GM23338 (cell line): ENCODE measurements around the gene TSPAN5. TPM values are rescaled to one million over a fixed set of nuclear protein-coding genes. Genes with fewer than 3 reads are reported as not detected.

Experiments
- ATAC-seq: fragments of 200-7000 bp; cut with Tn5 transposase; 3 replicates; pipeline ENCODE4 v1.9.1; 2020
- DNase-seq: peaks from one replicate; pipeline ENCODE4 v3.0.0-alpha.2; 2015; ENCODE audit warnings: low spot score
- H2AFZ ChIP-seq: fragments of 200-600 bp; sonication (generic); 2 replicates; pipeline ENCODE4 v1.8.0; 2016; ENCODE audit warnings: antibody characterized with exemption, mild to moderate bottlenecking, moderate library complexity
- H3F3A ChIP-seq: fragments of 200-600 bp; sonication (generic); replicated peaks from 2 replicates; pipeline ENCODE4 v1.8.0; 2017; ENCODE audit warnings: antibody characterized with exemption, mixed run types, low read depth
- H3K27ac ChIP-seq: fragments of 200-600 bp; sonication (generic); 2 replicates; pipeline ENCODE4 v1.6.1; 2016; ENCODE audit warnings: low read depth
- H3K27me3 ChIP-seq: fragments of 200-600 bp; sonication (generic); 2 replicates; pipeline ENCODE4 v1.8.0; 2016; ENCODE audit warnings: mild to moderate bottlenecking, mixed run types, moderate library complexity; ENCODE audit not compliant: insufficient read depth
- H3K36me3 ChIP-seq: fragments of 200-600 bp; sonication (generic); 2 replicates; pipeline ENCODE4 v1.8.0; 2016; ENCODE audit warnings: mild to moderate bottlenecking; ENCODE audit not compliant: insufficient read depth
- H3K4me1 ChIP-seq: fragments of 200-600 bp; sonication (generic); 2 replicates; pipeline ENCODE4 v1.8.0; 2016; ENCODE audit warnings: mild to moderate bottlenecking, moderate library complexity; ENCODE audit not compliant: insufficient read depth
- H3K4me2 ChIP-seq: fragments of 200-600 bp; sonication (generic); 2 replicates; pipeline ENCODE4 v1.7.1; 2017; ENCODE audit warnings: mixed run types
- H3K4me3 ChIP-seq: fragments of 200-600 bp; sonication (generic); 2 replicates; pipeline ENCODE4 v1.6.1; 2016; ENCODE audit warnings: mixed run types
- H3K79me2 ChIP-seq: fragments of 200-600 bp; sonication (generic); replicated peaks from 2 replicates; pipeline ENCODE4 v1.8.0; 2017; ENCODE audit warnings: mild to moderate bottlenecking; ENCODE audit not compliant: insufficient read depth
- H3K9me2 ChIP-seq: fragments of 200-600 bp; sonication (generic); 2 replicates; pipeline ENCODE4 v1.8.0; 2017; ENCODE audit not compliant: insufficient read depth
- H4K20me1 ChIP-seq: fragments of 200-600 bp; sonication (generic); replicated peaks from 2 replicates; pipeline ENCODE4 v1.8.0; 2017; ENCODE audit warnings: mild to moderate bottlenecking; ENCODE audit not compliant: insufficient read depth
- H3K27ac Mint-ChIP-seq: 2 replicates; pipeline ENCODE4 v1.8.0; 2020; ENCODE audit warnings: inconsistent platforms, mild to moderate bottlenecking, moderate library complexity, mixed read lengths
- H3K27me3 Mint-ChIP-seq: 3 replicates; pipeline ENCODE4 v1.8.0; 2022; ENCODE audit warnings: low read depth, mild to moderate bottlenecking, moderate library complexity, mixed read lengths, inconsistent platforms; ENCODE audit not compliant: insufficient read depth, poor library complexity
- H3K36me3 Mint-ChIP-seq: 3 replicates; pipeline ENCODE4 v1.8.0; 2021; ENCODE audit warnings: low read depth, mild to moderate bottlenecking, inconsistent platforms, moderate library complexity, mixed read lengths
- H3K4me1 Mint-ChIP-seq: 3 replicates; pipeline ENCODE4 v1.8.0; 2020; ENCODE audit warnings: mild to moderate bottlenecking, inconsistent platforms, mixed read lengths
- H3K4me3 Mint-ChIP-seq: 3 replicates; pipeline ENCODE4 v1.8.0; 2021; ENCODE audit warnings: moderate library complexity, mild to moderate bottlenecking, inconsistent platforms, mixed read lengths
- H3K9me3 Mint-ChIP-seq: 3 replicates; pipeline ENCODE4 v1.8.0; 2020; ENCODE audit warnings: moderate library complexity, mild to moderate bottlenecking, inconsistent platforms, mixed read lengths
- CREB1 ChIP-seq: fragments of 250-450 bp; sonication (Bioruptor Pico); IDR thresholded peaks from 2 replicates; pipeline ENCODE4 v1.5.0; 2020; ENCODE audit warnings: low read depth, mild to moderate bottlenecking, moderate library complexity
- EZH2 ChIP-seq: fragments of 200-600 bp; sonication (generic); IDR thresholded peaks from one replicate; pipeline ENCODE4 v1.8.0; 2017; ENCODE audit warnings: antibody characterized with exemption, mild to moderate bottlenecking, low read depth; ENCODE audit not compliant: unreplicated experiment
- EZH2phosphoT487 ChIP-seq: fragments of 200-600 bp; sonication (generic); IDR thresholded peaks from one replicate; pipeline ENCODE4 v1.8.1; 2018; ENCODE audit warnings: antibody characterized with exemption; ENCODE audit not compliant: unreplicated experiment
- JUNB ChIP-seq: IDR thresholded peaks from one replicate; pipeline ENCODE4 v1.6.1; 2016; ENCODE audit warnings: antibody characterized with exemption; ENCODE audit not compliant: unreplicated experiment
- NANOG ChIP-seq: IDR thresholded peaks from 2 replicates; pipeline ENCODE4 v1.6.1; 2016; ENCODE audit warnings: antibody characterized with exemption, borderline replicate concordance
- POLR2AphosphoS5 ChIP-seq: IDR thresholded peaks from 2 replicates; pipeline ENCODE4 v1.6.1; 2016; ENCODE audit warnings: antibody characterized with exemption, low read depth
- STAT1 ChIP-seq: IDR thresholded peaks from one replicate; pipeline ENCODE4 v1.6.1; 2016; ENCODE audit warnings: antibody characterized with exemption; ENCODE audit not compliant: unreplicated experiment
- ZNF114 ChIP-seq: fragments of 250-450 bp; sonication (Bioruptor Pico); IDR thresholded peaks from 2 replicates; pipeline ENCODE4 v1.5.0; 2020; ENCODE audit warnings: mild to moderate bottlenecking, moderate library complexity
- ZNF331 ChIP-seq: fragments of 250-450 bp; sonication (Bioruptor Pico); IDR thresholded peaks from 2 replicates; pipeline ENCODE4 v1.5.0; 2020; ENCODE audit warnings: low read depth, mild to moderate bottlenecking, moderate library complexity
- polyA plus RNA-seq: library from polyadenylated mRNA; unstranded; fragments of >200 nt; fragmentation: Nextera tagmentation; extraction: Ambion mirVana; gene quantifications from 2 replicates; pipeline ENCODE4 v1.2.1, GENCODE V29; 2016
- total RNA-seq: library from RNA; depleted of rRNA; stranded (reverse); fragments of >200 nt; shearing (Covaris generic); gene quantifications from 2 replicates; pipeline ENCODE4 v1.2.3, GENCODE V29; 2014
- TF ChIP-seq, protein P1 (sequence below), 2 experiments: fragments of 200-600 bp in 1 of 2; sonication (generic) in 1 of 2; conservative IDR thresholded peaks; 2 replicates each; pipeline versions ENCODE4 v1.5.1 to v1.6.1; 2016 to 2017; ENCODE audit warnings: antibody characterized with exemption in 2 of 2, low read depth in 2 of 2, mild to moderate bottlenecking in 2 of 2, moderate library complexity in 1 of 2
- TF ChIP-seq, protein P2 (sequence below): fragments of 250-450 bp; sonication (Bioruptor Pico); IDR thresholded peaks from 2 replicates; pipeline ENCODE4 v1.5.0; 2020; ENCODE audit warnings: mild to moderate bottlenecking, moderate library complexity
- TF ChIP-seq, protein P3 (sequence below): IDR thresholded peaks from 2 replicates; pipeline ENCODE4 v1.6.1; 2016; ENCODE audit warnings: antibody characterized with exemption

TSPAN5 gene
- total and polyA plus RNA-seq, 2 experiments from 2014 or later: 18.6 to 21.5 TPM

GRCh38 chr4:98639108-98639507, 19.3 kb downstream of the TSPAN5 start:
- H3K27me3 ChIP-seq: no peaks in the 10 kb centered on the region
- H3K36me3 ChIP-seq: no peaks in the 10 kb centered on the region
- peaks cover 9% of the 10 kb centered on the region for H3K4me1 ChIP-seq
- no peaks in the 10 kb centered on the region for H3F3A ChIP-seq
- peaks cover 15% of the 10 kb centered on the region for H3K4me1 Mint-ChIP-seq
- TF ChIP-seq NANOG: no peak
- TF ChIP-seq, protein P1, sequence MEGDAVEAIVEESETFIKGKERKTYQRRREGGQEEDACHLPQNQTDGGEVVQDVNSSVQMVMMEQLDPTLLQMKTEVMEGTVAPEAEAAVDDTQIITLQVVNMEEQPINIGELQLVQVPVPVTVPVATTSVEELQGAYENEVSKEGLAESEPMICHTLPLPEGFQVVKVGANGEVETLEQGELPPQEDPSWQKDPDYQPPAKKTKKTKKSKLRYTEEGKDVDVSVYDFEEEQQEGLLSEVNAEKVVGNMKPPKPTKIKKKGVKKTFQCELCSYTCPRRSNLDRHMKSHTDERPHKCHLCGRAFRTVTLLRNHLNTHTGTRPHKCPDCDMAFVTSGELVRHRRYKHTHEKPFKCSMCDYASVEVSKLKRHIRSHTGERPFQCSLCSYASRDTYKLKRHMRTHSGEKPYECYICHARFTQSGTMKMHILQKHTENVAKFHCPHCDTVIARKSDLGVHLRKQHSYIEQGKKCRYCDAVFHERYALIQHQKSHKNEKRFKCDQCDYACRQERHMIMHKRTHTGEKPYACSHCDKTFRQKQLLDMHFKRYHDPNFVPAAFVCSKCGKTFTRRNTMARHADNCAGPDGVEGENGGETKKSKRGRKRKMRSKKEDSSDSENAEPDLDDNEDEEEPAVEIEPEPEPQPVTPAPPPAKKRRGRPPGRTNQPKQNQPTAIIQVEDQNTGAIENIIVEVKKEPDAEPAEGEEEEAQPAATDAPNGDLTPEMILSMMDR (conservative IDR thresholded peaks at IDR 0.05; ENCODE audit: low read depth in 2 of 2): no peak
- no peak for TF ChIP-seq JUNB
- no peak for TF ChIP-seq EZH2
- TF ChIP-seq ZNF114: no peak
- TF ChIP-seq EZH2phosphoT487: no peak
- TF ChIP-seq POLR2AphosphoS5: no peak
- TF ChIP-seq CREB1 (CRISPR knock-in tag): no peak
- TF ChIP-seq ZNF331 (CRISPR knock-in tag): no peak
- no peak for TF ChIP-seq STAT1
- TF ChIP-seq, protein P2, sequence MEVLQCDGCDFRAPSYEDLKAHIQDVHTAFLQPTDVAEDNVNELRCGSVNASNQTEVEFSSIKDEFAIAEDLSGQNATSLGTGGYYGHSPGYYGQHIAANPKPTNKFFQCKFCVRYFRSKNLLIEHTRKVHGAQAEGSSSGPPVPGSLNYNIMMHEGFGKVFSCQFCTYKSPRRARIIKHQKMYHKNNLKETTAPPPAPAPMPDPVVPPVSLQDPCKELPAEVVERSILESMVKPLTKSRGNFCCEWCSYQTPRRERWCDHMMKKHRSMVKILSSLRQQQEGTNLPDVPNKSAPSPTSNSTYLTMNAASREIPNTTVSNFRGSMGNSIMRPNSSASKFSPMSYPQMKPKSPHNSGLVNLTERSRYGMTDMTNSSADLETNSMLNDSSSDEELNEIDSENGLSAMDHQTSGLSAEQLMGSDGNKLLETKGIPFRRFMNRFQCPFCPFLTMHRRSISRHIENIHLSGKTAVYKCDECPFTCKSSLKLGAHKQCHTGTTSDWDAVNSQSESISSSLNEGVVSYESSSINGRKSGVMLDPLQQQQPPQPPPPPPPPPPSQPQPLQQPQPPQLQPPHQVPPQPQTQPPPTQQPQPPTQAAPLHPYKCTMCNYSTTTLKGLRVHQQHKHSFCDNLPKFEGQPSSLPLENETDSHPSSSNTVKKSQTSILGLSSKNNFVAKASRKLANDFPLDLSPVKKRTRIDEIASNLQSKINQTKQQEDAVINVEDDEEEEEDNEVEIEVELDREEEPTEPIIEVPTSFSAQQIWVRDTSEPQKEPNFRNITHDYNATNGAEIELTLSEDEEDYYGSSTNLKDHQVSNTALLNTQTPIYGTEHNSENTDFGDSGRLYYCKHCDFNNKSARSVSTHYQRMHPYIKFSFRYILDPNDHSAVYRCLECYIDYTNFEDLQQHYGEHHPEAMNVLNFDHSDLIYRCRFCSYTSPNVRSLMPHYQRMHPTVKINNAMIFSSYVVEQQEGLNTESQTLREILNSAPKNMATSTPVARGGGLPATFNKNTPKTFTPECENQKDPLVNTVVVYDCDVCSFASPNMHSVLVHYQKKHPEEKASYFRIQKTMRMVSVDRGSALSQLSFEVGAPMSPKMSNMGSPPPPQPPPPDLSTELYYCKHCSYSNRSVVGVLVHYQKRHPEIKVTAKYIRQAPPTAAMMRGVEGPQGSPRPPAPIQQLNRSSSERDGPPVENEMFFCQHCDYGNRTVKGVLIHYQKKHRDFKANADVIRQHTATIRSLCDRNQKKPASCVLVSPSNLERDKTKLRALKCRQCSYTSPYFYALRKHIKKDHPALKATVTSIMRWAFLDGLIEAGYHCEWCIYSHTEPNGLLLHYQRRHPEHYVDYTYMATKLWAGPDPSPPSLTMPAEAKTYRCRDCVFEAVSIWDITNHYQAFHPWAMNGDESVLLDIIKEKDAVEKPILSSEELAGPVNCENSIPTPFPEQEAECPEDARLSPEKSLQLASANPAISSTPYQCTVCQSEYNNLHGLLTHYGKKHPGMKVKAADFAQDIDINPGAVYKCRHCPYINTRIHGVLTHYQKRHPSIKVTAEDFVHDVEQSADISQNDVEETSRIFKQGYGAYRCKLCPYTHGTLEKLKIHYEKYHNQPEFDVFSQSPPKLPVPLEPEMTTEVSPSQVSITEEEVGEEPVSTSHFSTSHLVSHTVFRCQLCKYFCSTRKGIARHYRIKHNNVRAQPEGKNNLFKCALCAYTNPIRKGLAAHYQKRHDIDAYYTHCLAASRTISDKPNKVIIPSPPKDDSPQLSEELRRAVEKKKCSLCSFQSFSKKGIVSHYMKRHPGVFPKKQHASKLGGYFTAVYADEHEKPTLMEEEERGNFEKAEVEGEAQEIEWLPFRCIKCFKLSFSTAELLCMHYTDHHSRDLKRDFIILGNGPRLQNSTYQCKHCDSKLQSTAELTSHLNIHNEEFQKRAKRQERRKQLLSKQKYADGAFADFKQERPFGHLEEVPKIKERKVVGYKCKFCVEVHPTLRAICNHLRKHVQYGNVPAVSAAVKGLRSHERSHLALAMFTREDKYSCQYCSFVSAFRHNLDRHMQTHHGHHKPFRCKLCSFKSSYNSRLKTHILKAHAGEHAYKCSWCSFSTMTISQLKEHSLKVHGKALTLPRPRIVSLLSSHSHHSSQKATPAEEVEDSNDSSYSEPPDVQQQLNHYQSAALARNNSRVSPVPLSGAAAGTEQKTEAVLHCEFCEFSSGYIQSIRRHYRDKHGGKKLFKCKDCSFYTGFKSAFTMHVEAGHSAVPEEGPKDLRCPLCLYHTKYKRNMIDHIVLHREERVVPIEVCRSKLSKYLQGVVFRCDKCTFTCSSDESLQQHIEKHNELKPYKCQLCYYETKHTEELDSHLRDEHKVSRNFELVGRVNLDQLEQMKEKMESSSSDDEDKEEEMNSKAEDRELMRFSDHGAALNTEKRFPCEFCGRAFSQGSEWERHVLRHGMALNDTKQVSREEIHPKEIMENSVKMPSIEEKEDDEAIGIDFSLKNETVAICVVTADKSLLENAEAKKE (CRISPR knock-in tag): no peak
- TF ChIP-seq, protein P3, sequence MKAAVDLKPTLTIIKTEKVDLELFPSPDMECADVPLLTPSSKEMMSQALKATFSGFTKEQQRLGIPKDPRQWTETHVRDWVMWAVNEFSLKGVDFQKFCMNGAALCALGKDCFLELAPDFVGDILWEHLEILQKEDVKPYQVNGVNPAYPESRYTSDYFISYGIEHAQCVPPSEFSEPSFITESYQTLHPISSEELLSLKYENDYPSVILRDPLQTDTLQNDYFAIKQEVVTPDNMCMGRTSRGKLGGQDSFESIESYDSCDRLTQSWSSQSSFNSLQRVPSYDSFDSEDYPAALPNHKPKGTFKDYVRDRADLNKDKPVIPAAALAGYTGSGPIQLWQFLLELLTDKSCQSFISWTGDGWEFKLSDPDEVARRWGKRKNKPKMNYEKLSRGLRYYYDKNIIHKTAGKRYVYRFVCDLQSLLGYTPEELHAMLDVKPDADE: no peak
- no peak overlapping the region for H3K4me3 Mint-ChIP-seq
- no peaks in the 10 kb centered on the region for H4K20me1 ChIP-seq
- no peaks in the 10 kb centered on the region for H3K9me3 Mint-ChIP-seq
- H3K79me2 ChIP-seq: peaks cover 68% of the 10 kb centered on the region
- DNase-seq (no peak), ATAC-seq (no peak)
- H3K27ac Mint-ChIP-seq: no peak overlapping the region
- no peak overlapping the region for H3K4me2 ChIP-seq
- H3K9me2 ChIP-seq: 0 out of 2 replicates have a peak, but pooled peaks cover 2% of the 10 kb centered on the region
- no peak overlapping the region for H2AFZ ChIP-seq
- H3K4me3 ChIP-seq: no peak overlapping the region
- H3K36me3 Mint-ChIP-seq: no peaks in the 10 kb centered on the region
- no peaks in the 10 kb centered on the region for H3K27me3 Mint-ChIP-seq
- no peak overlapping the region for H3K27ac ChIP-seq
